GM12892 (cell line): ENCODE measurements around the gene GRB2.

ENCODE experiments used
- POLR2A ChIP-seq: IDR thresholded peaks from 2 replicates; pipeline ENCODE4 v1.6.1; 2011; ENCODE audit warnings: low read depth, low read length, control low read depth
- POLR2AphosphoS5 ChIP-seq: IDR thresholded peaks from 2 replicates; pipeline ENCODE4 v1.6.1; 2011; ENCODE audit warnings: low read depth, low read length, control low read depth

- no peak for TF ChIP-seq POLR2A
- no peak for TF ChIP-seq POLR2AphosphoS5
Observed at GRCh38 chr17:75450270-75450669, 44.8 kb upstream of the GRB2 start.
